HG02973 (cell line): ENCODE measurements around the gene TSPO2.

ENCODE experiments used
- ATAC-seq: cut with Tn5 transposase; IDR thresholded peaks from one replicate; pipeline ENCODE4 v1.9.1; 2021; ENCODE audit warnings: moderate library complexity; ENCODE audit not compliant: unreplicated experiment

TSPO2 gene

DNA sequence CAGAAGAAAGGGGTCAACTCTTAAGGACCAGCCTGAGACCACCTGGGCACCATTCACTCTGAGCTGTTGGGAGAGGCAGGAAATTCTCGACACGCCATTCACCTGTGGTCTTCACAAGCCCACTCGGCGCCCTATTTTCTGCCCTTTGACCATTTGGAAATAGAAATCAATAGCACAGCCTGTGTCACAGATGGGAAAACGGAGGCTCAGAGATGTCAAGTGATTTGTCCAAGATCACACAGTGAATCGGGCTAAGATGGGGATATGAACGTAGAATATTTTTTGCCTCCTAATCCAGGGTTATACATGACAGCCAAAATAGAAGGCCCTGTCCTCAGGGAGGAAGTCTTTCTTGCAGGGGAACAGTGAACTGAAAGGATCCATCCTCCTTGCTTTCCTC is 7.7 kb downstream of the TSPO2 start:
- ATAC-seq = no peak

DNA sequence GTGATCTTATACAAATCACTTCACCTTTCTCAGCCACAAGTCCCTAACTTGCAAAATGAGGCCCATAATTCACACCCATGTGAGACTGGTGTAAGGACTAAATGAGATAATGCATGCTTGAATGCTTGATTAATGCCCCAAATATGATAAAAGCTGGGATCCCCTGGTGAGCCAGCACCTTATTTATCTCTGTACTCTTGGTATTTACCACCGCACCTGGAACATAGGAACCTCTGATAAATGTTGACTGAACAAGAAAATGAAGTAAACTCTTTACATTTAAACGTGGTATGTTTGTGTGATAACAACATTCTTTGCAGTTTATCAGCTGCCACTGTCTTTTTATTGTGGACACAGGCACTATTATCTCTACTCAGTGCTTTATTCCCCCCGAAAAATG is 8.3 kb downstream of the TSPO2 start:
- ATAC-seq = no peak

DNA sequence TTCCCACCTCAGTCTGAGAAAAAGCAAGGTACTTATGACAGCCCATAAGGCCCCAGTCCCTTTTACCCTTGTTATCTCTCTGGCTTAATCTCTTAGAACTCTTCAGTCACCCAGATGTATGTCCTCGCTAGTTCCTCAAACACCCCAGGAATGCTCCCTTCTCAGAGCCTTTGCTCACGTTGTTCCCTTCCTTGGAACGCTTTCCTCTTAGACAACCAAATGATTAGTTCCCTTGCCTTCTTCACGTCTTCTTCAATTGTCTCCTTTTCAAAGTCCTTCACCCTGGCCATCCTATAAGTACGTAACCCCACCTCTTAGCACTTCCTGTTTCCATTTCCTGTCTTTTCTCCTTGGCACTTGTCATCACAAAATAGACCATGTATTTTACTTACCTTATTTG is 9.6 kb downstream of the TSPO2 start:
- ATAC-seq = no peak

DNA sequence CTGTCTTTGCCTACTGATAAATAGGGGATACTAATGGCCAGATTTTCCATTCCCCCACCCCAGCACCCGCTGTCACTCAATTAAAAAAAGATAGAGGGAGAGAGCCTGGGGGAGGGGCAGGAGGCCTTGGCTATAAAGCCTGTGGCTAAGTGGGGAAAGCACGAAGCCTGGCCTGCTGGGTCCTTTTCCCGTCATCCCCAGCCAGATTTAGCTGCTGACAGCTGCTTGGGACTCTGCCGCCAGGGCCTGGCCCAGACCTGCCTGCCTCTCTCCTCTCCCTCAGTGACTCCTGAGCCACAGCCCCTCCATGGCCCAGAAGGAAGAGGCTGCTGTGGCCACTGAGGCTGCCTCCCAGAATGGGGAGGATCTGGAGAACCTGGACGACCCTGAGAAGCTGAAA is 10.8 kb downstream of the TSPO2 start, which contains the start of gene APOBEC2:
Gene APOBEC2 (plus strand): TSS at position 162 of the 400 bp plus-strand sequence. CDS start 146 bp downstream, at position 308.
- ATAC-seq = no peak

DNA sequence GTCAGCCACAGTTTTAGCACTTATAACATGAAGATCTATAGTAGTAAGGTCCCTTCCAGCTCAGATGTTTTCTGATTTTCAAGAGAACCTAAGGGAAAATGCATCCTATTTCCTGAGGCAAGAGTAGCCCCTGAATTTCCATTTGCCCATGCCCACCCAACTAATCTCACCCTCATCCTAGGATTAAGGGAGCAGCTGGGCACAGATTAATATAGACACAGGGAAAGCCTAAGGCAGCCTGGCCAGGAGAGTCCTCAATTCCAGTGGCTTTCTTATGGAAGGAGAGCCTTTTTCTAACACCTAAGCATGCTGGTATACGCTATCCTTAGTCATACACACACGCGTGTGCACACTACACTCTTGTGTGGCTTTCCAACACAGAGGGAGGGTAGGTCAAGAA is 12.2 kb downstream of the TSPO2 start:
- ATAC-seq = no peak

DNA sequence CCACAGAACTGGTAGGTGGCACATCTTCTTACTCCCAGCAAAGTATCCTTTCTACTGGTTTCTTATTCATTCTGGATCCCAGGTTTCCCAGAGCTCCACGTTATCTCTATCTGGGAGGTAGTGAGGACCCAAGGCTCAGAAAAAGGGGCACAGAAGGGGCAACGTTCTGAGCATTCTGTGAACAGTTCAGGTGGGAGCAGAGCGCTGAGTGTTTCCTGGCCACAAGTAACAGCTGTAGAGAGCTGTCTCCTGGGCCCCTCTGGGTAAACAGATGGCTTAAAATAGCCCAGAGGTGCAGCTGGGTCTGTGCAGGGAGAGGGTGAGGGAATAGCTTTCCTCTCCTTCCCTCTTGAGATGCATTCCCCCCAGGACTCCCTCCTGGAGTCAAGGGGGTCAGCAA is 12.9 kb downstream of the TSPO2 start:
- ATAC-seq = no peak

DNA sequence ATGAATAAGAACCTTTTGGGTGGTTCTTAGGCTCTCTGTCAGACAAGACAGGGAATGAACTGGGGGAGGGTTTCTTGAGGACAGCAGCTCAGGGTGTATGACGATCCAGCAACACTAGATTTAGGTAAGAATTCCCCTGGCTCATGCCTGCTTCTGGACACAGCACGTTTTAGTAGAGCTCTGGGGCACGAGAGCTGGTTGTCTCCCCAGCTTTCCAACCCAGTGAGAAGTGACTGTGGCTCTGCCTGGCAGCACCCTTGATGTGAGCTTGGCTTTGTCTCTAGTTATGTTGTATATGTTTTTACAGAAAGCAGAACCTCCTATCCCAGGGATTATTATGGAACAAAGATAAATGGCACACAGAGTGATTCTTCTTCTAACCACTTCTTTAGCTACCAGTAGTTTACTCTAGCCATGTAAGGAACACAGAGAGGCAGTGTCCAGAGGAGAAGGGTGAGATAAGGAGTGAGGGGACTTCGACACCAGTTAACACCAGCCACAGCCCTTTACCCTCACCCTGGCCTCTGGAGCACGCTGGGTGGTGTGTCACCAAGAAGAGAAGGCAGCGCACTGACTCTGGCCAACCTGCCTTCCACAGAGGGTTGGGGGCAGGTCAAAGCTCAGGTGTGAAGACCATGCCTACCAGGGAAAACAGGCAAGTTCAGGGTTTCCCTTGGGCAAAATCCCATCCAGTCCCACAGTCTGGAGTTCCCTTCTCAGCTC is 14.7 kb downstream of the TSPO2 start:
- no peak for ATAC-seq

DNA sequence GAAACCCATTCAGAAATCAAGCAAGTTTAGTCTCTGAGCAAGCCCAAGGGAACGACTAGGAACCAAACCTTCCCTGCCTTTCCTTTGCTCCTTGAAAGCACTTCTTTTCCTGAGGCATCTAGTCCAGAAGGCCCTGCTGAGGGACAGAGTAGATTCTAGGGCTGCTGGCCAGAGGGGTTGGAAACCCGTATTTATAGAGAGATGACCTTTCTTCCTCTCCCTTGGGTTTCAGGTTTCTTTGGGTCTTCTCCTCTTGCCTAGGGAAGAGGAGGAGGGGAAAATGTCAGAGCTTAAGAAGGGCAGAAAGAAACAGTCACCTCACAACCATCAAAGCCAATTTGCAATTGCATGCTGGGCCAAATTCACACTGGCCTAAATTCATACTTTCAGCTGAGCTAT is 16.5 kb downstream of the TSPO2 start:
- no peak for ATAC-seq

DNA sequence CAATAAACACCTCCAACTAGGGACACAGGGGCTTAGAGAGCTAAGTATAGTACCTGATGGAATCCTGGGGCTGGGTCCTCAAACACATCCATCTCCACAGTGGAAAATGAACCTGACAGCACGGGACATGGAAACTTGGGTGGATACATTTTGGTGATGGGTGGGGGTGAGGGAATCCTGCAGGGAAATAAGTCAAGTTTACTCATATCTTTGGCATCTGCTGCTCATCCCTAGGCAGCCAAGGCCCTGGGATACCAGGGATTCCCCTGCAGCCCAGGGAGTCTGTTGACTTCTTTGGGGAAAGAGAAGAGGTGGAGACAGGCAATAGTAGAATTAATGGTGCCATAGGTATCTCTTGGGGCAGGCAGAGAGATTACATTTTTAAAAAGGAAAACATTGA is 17.3 kb downstream of the TSPO2 start:
- no peak for ATAC-seq

DNA sequence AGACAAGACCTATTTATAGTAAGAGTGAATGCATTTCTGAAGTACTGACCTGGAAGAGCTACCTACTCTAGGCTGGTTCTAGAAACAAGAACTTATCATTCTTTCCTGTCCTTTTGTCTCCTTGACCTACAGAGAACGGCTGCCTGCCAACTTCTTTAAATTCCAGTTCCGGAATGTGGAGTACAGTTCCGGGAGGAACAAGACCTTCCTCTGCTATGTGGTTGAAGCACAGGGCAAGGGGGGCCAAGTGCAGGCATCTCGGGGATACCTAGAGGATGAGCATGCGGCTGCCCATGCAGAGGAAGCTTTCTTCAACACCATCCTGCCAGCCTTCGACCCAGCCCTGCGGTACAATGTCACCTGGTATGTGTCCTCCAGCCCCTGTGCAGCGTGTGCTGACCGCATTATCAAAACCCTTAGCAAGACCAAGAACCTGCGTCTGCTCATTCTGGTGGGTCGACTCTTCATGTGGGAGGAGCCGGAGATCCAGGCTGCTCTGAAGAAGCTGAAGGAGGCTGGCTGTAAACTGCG is 19.0 kb downstream of the TSPO2 start:
- ATAC-seq = no peak

DNA sequence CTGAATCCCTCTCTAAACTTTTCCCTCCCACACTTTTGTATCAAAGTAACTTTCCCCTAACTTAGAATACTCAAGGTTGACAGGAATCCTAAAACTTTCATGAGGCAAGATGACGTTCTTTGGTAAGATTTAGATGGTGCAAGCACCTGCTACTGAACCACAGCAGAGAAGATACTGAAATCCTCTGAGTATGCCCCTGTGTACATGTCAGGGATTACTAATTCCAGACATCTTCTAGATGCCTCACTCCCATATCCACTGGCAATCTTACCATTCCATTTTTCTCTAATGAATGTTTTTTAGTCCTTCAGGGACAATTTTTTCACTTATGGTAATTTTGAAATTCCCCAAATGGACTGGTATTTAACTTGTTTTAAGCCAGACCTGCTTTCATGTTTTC is 19.8 kb downstream of the TSPO2 start:
- no peak for ATAC-seq

DNA sequence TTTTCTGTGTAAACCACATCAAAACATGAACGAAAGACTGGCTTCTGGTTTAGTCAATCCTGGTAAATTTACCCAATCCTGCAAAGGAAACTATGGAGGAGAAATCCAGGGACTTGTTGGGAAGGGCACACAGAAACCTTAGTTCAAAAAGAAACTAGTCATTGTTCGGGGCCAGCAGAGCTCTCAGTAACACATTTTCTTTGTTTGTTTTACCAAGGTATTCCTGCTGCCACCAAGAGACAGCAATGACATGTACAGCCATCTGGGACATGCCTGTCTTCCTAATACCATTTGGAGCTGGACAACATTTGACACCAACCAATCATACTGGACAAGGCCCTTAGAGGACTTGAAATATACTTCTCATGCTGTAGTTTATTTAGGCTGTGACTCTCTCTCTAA is 21.6 kb downstream of the TSPO2 start:
- no peak for ATAC-seq

DNA sequence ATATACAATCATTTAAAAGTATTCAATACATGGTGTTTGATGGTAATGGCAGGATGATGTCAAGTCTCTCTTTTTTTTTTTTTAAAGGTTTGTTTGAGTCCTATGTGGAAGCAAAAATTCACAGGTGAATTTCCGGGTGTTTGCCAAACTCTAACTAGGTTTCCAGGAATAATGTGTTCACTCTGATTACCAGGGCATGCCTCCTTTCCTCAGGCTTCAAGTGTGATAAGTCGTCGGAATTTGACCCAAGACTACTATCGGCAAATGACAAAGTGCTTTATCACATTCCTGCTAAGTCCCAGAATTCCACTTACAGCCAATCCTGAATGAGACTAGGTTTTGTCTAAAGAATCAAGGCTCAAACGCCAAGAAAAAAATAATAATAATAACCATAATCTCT is 22.6 kb downstream of the TSPO2 start:
- no peak for ATAC-seq

DNA sequence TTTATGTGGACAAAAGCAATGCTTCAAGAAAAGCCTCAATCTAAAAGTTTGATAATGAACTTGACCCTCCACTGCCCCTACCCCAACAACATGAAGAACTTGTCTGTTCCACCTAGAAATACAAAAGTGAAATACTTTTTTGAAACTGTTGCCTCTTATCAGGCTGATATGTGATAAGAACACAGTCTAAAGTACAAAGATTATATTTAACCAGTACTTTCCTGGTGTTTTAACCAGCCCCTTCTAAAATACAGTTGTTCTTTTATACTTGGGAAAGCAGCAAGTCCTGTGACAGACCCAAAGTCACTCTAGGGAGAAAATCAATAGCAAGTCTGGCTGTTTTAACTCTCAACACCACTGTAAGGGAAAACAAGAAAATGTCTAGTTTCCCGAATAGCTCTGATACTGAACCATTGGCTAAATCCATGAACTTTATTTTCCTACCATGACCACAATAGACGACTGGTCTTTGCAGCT is 23.3 kb downstream of the TSPO2 start:
- no peak for ATAC-seq

DNA sequence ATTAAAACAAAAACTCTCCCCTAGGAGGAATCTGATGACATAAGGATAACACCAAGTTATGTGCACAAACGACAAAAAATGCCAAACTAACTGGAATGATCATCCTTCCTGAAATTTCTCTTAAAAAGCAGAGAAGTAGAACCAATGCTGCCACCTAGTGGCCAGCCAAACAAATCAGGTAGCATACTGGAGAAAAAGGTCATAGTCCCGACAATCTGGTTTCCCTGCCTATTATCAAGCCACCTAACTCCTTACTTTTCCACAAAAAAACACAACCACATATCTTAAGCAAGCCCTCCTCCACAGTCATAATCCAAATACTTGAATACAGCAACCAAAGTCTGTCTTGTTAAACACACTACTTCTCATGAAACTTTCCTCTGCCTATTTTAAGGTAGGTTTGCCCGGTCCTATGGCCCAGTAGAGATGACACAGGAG is 24.6 kb downstream of the TSPO2 start:
- no peak for ATAC-seq

DNA sequence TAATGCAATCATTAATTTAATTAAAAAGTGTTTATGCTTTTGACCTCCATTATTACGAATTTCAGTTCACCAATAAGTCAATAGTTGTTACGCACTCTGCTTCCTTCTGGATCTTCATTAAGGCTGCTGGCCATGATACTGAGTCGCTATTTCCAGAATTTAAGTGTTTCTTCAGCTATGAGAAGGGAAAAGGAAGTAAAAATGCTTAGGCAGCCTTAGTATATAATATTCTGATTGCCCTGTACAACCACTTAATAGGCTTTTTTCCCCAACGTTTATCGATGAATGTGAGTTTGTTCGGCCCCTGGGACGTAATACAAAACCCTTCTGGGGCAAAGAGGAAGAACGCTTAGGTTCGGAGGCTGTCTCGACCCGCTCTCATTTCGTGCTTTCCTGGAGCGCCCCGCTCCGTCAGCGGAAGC is 29.2 kb downstream of the TSPO2 start:
- no peak for ATAC-seq

DNA sequence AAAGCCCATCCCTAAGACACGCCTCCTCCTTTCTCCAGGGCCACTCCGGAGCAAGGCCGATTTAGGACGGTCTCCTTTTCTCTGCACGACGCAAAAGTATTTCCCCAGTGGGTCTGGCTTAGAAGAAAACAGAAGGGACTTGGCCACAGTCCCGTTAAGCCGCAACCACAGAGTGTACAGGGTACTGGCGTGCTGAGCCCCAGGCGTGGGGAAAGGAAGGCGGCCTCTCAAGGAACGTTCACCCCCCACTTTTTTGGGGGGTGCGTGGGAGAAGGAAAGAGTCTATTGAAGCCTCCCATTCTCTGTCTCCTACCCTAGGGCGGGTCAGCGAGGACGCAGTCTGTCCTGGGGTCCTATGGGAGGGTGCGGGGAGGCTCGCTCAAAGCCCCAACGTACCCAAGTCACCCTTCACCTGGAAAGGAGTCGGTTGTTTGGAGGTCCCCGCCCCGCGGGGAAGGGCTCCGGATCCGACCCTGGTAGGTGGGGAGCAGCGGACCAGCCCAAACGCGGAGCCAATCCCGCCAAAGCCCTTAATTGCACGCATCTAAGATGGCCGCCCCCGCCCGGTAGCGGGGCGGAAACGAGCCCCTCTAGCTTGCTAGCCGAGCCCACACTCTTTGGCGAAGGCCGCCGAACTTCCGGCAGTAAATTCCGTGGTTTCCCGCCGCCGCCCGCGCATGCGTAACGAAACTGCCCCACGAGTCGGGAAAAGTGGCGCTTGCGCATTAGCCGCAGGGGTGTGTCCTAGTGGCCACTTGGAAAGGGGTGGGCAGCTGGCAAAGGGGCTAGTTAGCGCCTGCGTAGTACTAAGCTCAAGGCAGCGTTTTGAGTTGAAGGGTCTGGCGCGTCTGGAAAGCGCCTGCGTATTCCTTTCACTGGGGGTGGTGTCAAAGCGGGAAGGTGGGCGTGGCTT is 29.9 kb downstream of the TSPO2 start, which contains the start of gene OARD1:
Gene OARD1 (minus strand): TSS at position 434 of the 913 bp plus-strand sequence. CDS start 722 bp downstream, outside the sequence.
- peak; percentile 64 for ATAC-seq

DNA sequence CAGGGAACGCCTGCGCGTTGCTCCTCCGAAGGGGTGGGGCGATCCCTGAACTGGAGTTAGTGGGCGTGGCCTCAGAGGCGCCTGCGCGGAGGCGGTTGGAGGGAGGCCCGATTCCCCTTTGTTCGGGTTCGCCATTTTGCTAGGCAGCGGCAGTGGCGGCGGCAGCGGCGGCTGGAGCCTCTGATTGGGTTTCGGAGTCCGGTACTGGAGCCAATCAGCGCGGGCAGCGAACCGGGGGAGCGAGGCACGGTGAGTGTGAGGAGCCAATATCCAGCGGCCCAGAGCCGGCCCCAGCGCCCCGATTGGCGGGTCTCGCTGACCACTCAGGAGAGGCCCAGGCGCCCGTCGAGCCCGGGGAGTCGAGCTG is 30.6 kb downstream of the TSPO2 start, which contains the start of gene NFYA:
Gene NFYA (plus strand): TSS at position 139 of the 367 bp plus-strand sequence. CDS start 6,116 bp downstream, outside the sequence.
- ATAC-seq = peak; percentile 52

DNA sequence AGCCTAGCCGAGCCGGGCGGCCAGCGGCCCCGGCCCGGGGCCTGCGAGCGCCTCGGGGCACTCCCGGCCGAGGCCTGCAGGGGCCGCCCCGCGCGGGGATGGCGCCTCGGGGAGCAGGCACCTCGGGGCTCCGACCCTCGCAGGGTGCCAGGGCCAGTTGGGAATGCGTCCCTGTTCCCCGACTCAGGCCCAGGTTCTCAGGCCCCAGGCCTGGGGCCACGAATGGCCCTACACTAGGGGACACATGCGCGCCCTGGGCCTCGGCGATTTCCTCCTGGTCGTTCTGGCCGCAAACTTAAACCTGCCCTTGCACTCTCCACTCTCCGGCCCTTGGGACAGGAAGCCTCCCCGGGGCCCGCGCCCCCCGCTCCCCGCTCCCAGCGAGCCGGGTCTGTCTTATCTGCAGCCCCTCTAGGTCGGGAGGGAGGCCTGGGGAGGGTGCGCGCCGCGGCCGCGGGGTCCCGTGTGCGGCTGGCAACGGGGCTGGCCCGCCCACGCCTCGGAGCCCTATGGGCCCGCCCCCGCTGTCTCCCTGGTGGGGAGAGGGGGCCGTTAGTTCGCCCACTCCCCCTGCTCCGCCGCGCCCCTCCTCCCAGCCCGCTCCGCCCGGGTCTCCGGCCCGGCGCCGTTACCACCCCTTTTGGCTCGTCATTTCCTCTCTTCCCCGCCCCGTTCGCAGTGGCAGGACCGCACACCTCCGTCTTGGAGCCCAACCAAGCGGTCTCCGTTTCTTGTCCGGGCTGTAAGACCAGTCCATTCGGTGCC is 31.1 kb downstream of the TSPO2 start:
- ATAC-seq = no peak

DNA sequence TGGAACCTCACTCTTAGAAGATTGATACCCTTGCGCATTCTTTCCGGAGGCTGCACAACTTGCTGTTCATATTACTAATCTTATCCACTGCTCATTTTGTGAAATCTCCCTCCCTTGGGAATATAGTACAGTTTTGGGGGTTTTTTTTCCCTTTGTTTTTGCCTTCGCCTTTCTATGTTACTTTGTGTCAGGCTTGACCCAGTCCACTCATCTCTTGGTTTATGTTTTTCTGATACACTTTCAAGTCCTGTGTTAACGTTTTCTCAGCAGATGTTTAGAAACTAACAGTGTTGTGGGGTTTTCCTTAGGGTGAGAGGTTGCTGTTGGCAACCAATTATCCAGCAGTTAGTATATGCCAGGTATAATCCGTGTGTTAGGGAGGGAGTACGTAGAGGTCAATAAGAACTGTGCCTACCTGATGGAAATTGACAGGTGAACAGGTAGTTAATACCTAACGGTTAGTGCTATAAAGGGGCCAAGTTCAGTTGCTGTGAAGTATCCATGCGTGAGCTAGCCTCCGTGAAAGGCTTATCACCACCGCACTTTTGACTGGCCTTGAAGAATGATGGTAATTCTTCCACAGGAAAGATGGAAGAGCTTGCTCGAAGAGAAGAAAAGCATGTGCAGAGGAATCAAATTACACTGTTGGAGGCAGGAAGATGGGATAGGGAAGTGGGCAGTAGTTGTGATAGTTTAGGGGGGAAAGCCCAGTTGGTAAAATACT is 31.9 kb downstream of the TSPO2 start:
- no peak for ATAC-seq
